ENCODE results near the gene ARHGAP12.

ARHGAP12 gene

DNA sequence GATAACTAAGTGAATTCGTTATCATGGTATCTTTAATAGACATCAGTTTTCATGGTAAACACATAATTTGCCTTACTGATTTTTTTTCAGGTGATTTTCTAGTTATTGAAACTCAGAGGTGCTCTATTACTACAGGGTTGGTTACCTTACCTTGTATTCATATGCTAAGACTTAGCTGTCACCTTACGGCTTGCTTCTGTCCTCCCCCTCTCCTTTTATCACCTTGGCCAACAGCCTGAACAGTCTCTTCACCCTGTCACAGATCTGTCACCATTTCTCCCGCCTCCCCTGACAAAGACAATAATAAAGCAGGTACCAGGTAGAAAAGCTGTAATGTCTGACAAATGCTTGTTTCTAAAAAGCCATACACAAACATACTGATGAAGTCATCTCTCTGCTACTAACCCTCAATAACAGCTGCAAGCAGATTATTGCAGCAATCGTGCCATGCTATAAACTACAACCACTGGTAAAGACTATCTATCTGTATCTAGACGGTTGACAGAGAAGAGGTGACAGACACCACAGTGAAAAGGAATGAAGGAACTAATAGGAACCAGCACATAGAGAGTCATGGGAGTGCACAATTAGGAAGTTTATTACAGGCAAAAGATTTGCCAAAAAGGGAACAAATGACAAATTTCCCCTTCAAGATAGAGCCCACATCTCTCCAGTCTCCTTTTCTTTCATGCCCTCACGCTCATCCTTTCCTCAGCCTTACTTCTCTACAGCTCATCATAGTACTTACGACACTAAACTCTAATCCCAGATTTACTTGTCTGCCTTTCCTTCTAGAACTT lies 57.2 kb downstream of the ARHGAP12 start:
- DNase-seq: no peak

DNA sequence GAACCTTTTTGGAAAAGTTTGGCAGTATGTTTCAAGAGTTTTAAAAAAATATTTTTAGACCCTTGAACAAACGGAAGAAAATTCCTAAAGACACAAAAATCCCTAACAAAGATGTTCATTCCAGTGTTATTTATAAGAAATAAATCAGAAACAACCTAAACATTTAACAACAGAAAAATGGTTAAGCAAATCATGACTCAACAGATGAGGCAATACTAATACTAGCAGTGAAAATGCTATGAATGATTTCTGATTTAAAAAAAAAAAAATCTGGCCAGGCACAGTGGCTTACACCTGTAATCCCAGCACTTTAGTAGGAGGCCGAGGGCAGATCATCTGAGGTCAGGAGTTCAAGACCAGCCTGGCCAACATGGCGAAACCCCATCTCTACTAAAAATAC lies 61.0 kb downstream of the ARHGAP12 start:
- no peak for DNase-seq

GRCh38 chr10:31866118-31866670 lies 62.4 kb downstream of the ARHGAP12 start:
- DNase-seq: no peak

DNA sequence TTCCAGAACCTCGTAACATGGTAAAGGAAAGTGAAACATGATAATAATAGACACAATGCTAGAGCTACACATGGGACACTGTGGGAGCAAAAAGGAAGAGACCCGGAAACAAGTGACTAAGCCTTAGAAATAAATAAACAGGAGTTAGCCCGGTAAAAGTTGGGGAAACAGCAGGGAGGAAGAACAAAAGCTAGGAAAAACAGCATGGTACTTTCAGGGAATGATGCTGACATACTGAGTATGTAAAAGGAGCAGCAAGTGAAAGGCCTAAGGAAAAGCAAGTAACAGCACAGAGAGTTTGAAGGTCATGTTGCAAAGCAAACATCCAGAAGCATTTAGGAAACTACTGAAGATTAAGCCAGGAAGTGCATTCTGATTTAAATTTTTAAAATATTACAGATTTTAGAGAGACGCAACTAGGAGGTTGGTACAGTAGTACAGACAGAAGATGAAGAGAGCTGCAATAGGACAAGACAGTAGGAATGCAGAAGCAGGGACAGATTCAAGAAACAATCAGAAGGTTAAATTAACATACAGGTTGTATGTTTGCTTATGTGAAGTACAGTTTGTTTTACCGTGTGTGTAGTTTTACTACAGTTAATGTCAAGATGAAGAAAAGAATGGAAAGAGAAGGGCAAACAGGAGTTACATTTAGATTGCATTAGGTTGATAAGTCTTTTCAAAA lies 63.7 kb downstream of the ARHGAP12 start:
- no peak for DNase-seq

- DNase-seq: no peak
Measured at GRCh38 chr10:31855033-31855432, 73.6 kb downstream of the ARHGAP12 start.

GRCh38 chr10:31853629-31854028 lies 75.0 kb downstream of the ARHGAP12 start:
- DNase-seq: no peak

DNA sequence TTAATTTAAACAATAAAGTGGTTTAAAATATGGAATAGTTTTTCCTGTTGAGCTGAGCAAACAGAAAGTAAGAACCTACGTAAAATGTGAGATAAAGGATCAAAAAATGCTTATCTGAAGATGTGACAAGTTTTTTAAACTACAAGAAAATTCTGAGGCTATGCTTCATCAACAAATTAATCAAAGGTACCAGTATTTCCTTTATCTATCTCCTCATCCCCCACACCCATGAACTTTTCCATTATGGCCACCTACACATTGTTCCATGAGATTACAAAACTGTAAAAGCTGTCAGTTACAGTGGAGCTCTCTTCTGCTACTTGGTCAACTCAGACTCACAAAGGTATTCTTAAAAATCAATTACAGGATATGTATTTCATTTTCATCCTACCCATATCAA lies 77.4 kb downstream of the ARHGAP12 start:
- no peak for DNase-seq

DNA sequence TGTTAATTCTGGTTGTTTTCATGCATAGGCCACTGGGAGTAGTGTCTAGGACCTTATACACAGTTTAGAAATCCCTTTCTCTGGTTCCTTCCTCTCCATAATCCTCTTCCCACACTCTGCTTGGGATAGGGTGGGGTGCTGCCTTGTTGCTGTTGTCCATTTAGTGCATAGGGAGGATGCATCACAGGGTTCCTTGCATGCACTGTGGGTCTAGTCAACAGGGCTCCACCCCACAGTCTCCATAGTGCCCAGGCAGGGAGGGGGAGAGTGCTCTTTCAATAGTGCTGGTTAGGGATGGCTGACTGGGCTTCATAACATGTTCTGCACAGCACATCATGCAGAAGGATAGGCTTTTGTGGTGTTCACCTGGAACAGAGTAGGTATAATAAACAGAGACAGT lies 81.1 kb downstream of the ARHGAP12 start:
- DNase-seq: no peak

GRCh38 chr10:31838709-31839108 lies 89.9 kb downstream of the ARHGAP12 start:
- DNase-seq: no peak

GRCh38 chr10:31838065-31838464 lies 90.6 kb downstream of the ARHGAP12 start:
- DNase-seq: no peak

DNA sequence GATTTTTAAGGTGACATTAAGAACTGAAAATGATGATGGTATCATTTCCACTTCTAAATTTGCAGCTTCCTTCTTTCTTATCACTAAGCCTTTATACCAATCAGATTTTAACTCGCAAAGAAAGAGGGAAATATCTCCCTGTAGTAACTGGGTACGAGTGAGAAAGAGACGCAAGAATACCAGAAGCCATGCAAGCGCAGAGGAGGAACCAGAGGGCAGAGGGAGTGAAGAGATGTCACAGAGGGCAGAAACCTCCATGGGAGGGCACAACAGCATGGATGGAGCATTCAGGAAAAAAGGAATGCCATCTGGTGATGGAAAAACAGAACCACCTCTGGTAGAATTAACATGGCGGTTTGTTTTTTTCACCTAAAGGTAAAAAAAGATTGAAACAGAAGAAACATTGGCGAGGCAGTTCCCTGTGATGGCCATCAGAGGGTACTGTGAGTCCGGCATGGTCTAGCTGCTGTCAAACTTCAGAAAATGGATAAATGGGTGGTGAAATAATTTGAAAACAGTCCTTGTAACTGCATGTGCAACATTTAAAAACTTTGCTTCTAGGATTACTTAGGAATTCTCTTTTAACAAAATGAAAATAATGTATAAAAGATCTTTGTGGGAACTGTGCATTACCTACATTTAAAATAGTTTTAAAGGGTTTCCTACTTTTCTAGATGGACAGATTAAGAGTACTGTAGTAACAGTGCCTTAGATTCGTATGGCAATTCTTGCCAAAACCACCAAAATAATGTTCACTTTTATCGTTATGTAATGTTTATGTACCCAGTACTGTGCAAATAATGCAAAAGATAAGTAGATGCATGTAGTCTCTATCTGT lies 91.8 kb downstream of the ARHGAP12 start:
- DNase-seq: no peak

- DNase-seq: no peak
Measured at GRCh38 chr10:31833753-31834152, 94.9 kb downstream of the ARHGAP12 start.

- no peak for DNase-seq
Measured at GRCh38 chr10:31832261-31832660, 96.4 kb downstream of the ARHGAP12 start.

DNA sequence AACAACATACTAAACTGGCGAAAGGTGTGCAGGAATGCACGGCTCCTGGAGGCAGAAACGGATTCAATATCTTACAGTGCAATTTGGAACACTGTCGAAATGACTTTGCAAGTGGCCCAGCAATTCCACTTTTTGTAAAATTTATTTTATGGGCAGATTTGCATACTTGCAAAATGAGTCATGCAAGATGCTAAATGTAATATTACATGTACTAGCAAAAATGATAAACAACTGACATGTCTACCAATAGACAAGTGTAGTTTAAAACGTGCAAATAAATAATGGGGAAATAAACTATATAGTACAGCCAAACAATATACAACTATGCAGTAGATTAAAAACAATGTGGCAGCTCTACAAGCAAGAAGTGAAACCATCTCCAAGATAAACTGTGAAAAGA lies 97.7 kb downstream of the ARHGAP12 start:
- no peak for DNase-seq

DNA sequence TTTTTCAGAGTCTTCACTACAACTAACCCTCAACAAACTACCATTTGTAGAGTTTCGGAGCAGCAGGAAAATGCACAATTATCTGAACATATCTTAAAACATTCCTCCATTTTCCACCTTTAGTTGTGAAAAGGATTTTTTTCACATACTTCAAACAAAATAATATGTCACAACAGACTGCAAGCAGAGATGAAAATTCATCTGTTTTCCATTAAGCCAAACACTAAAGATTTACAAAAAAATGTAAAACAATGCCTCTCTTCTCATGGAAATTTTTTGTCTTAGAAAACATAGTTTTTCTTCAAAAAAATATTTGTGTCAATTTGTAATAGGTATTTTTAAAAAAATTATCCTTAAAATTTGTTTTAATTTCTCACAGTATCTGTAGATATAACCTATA lies 98.9 kb downstream of the ARHGAP12 start:
- DNase-seq: no peak

- DNase-seq: no peak
Measured at GRCh38 chr10:31823358-31823757, 105.3 kb downstream of the ARHGAP12 start.

DNA sequence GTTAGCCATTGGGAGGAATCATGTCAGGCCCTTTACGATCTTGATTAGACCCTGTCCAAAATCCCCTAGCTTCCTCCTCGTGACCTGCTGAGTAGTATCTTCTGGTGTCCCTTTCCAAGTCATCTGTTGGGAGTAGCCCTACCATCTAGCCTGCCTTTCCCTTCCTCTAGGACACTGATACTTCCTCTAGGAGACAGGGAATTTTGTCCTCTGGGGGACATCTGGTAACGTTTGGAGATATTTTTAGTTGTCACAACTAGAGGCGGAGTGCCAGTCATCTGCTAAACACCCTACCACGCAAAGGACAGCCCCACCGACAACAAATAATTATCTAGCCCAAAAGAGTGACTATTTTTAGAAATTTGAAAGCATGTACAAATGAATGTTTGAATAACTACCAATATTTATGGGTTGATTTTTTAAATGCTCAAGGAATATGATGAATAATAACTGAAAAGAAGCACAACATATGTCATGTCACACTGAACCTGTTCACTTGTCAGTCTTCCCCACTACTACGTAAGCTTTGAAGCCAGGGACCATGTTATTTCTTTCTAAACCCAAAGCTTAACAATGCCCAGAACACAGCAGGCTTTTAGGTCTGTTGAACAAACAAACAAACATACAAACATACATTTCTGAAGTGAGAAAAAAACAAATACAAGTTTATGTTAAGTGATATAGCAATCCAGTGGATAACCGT lies 105.9 kb downstream of the ARHGAP12 start:
- no peak for DNase-seq

GRCh38 chr10:31822150-31822549 lies 106.5 kb downstream of the ARHGAP12 start:
- DNase-seq: no peak

GRCh38 chr10:31820778-31821369 lies 107.8 kb downstream of the ARHGAP12 start:
- DNase-seq: no peak

DNA sequence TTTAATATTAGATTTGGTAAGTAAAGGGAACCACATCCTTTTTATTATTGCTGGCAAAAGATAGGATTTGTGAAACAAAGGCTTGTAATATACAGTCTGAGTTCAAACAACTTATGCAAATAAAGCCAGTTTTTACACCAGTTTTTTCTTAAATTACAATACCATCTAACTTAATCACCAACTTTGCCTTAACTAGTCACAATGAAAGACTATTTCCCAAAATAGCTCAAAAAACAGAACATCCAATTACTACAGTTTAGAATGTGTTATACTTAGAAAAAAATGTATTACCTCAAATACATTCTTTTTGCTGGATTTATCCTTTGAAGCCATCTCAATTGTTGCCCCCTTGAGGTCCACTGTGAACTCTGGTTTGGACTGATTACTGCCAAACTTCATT lies 108.5 kb downstream of the ARHGAP12 start:
- DNase-seq: no peak

DNA sequence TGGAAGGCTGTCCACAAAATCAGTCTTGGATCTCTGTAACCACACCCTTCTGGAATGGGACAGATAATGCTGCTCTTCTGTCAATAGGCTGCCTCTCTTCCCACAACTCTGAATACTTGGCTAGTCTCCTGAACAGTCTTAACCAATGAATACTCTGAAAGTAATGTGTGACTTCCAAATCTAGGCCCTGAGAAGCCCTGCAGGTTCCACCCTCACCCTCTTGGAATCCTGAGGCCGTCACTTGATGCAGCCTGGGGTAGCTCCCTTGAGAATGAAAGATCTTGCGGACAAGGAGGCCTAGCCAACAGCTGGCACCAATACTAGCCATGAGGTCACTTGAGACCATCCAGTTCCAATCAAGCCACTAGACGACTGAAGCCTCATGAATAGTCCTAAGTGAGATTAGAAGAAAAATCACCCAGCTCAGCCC lies 109.2 kb downstream of the ARHGAP12 start:
- no peak for DNase-seq

GRCh38 chr10:31816318-31816717 lies 112.3 kb downstream of the ARHGAP12 start:
- DNase-seq: no peak
